ENCODE data around the gene TMEM44. TPM values are rescaled to one million over a fixed set of nuclear protein-coding genes. Genes with fewer than 3 reads are reported as not detected.

Gene TMEM44
- polyA plus RNA-seq, 1 donor (not counting 4 experiments of a cell fraction or from before 2014, with no cell fraction given), result 13.3 TPM

- peak overlapping the region; percentile 92 for H2AFZ ChIP-seq (ENCODE audit: control insufficient read depth, low read length)
- peaks cover 0 to 1% of the 10 kb centered on the region in 2 experiments for H3K36me3 ChIP-seq (ENCODE audit: control insufficient read depth in 2 of 2, extremely low read depth in 1 of 2, insufficient read depth in 2 of 2, low read length in 2 of 2)
These were observed 38.3 kb upstream of the TMEM44 start for GRCh38 chr3:194671511-194671899.

GRCh38 chr3:194667363-194667762, 34.1 kb upstream of the TMEM44 start:
- DNase-seq (ENCODE audit: low read depth, low spot score) (no peak), FAIRE-seq (no peak)
- peaks cover 7% of the 10 kb centered on the region for H3K4me1 ChIP-seq (ENCODE audit: control insufficient read depth, extremely low read depth, insufficient read depth, low read length)
- no peaks in the 10 kb centered on the region for H4K20me1 ChIP-seq (ENCODE audit: control insufficient read depth, extremely low read depth, insufficient read depth, low read length)
- peaks cover 2% of the 10 kb centered on the region for H3K9me1 ChIP-seq (ENCODE audit: control insufficient read depth, extremely low read depth, insufficient read depth, low read length)
- peaks cover 5 to 18% of the 10 kb centered on the region in 2 experiments for H3K36me3 ChIP-seq (ENCODE audit: control insufficient read depth in 2 of 2, extremely low read depth in 1 of 2, insufficient read depth in 2 of 2, low read length in 2 of 2)
- TF ChIP-seq EZH2 (IDR thresholded peaks at IDR 0.05; ENCODE audit: low read length), result no peak
- TF ChIP-seq CTCF (optimal IDR thresholded peaks at IDR 0.05 in 1 of 3, IDR thresholded peaks at IDR 0.05 in 1 of 3, conservative IDR thresholded peaks at IDR 0.05 in 1 of 3; ENCODE audit: extremely low read depth in 1 of 3, insufficient read depth in 2 of 3, low read length in 3 of 3), result no peak
- dilution Hi-C loops (cut with MboI; ENCODE audit: extremely low pct_ligation_motif_present, low sequenced_read_pairs), result no loop called here
- no peak overlapping the region for H3K4me2 ChIP-seq (ENCODE audit: control insufficient read depth, extremely low read depth, insufficient read depth, low read depth, low read length)
- H3K27ac ChIP-seq (ENCODE audit: control insufficient read depth, insufficient read depth, low read length), result no peak overlapping the region
- H3K4me3 ChIP-seq (ENCODE audit: control insufficient read depth in 2 of 3, extremely low read depth in 1 of 3, insufficient read depth in 2 of 3, low read depth in 1 of 3, low read length in 3 of 3), result no peak overlapping the region
- no peaks in the 10 kb centered on the region for H3K27me3 ChIP-seq (ENCODE audit: control insufficient read depth, extremely low read depth, insufficient read depth, low read length)
- no peak overlapping the region for H3K9ac ChIP-seq (ENCODE audit: control insufficient read depth, extremely low read depth, insufficient read depth, low read length)
- H3K79me2 ChIP-seq (ENCODE audit: control insufficient read depth, insufficient read depth, low read length), result peaks cover 44% of the 10 kb centered on the region
- no peaks in the 10 kb centered on the region for H3K9me3 ChIP-seq (ENCODE audit: control insufficient read depth, low read depth, low read length)
- H2AFZ ChIP-seq (ENCODE audit: control insufficient read depth, low read length), result no peak overlapping the region

More at GRCh38 chr3:194671511-194671899, 38.3 kb upstream of the TMEM44 start:
- FAIRE-seq, result no peak
- no peak for DNase-seq (ENCODE audit: low read depth, low spot score)
- H3K27me3 ChIP-seq (ENCODE audit: control insufficient read depth, extremely low read depth, insufficient read depth, low read length), result peaks cover 9% of the 10 kb centered on the region
- peaks cover 44% of the 10 kb centered on the region for H3K79me2 ChIP-seq (ENCODE audit: control insufficient read depth, insufficient read depth, low read length)
- peaks cover 7% of the 10 kb centered on the region for H3K4me1 ChIP-seq (ENCODE audit: control insufficient read depth, extremely low read depth, insufficient read depth, low read length)
- TF ChIP-seq CTCF (optimal IDR thresholded peaks at IDR 0.05 in 1 of 3, IDR thresholded peaks at IDR 0.05 in 1 of 3, conservative IDR thresholded peaks at IDR 0.05 in 1 of 3; ENCODE audit: extremely low read depth in 1 of 3, insufficient read depth in 2 of 3, low read length in 3 of 3), result peak in 2 of 3 experiments; percentile 40 to 63
- TF ChIP-seq EZH2 (IDR thresholded peaks at IDR 0.05; ENCODE audit: low read length), result no peak
- dilution Hi-C loops (cut with MboI; ENCODE audit: extremely low pct_ligation_motif_present, low sequenced_read_pairs), result no loop called here
- H3K9me3 ChIP-seq (ENCODE audit: control insufficient read depth, low read depth, low read length), result no peaks in the 10 kb centered on the region
- H3K9me1 ChIP-seq (ENCODE audit: control insufficient read depth, extremely low read depth, insufficient read depth, low read length), result peaks cover 2% of the 10 kb centered on the region
- H3K9ac ChIP-seq (ENCODE audit: control insufficient read depth, extremely low read depth, insufficient read depth, low read length), result peak overlapping the region; percentile 95
- H4K20me1 ChIP-seq (ENCODE audit: control insufficient read depth, extremely low read depth, insufficient read depth, low read length), result no peaks in the 10 kb centered on the region
- peak overlapping the region; percentile 82 for H3K4me2 ChIP-seq (ENCODE audit: control insufficient read depth, extremely low read depth, insufficient read depth, low read depth, low read length)
- H3K27ac ChIP-seq (ENCODE audit: control insufficient read depth, insufficient read depth, low read length), result peak overlapping the region; percentile 99
- H3K4me3 ChIP-seq (ENCODE audit: control insufficient read depth in 2 of 3, extremely low read depth in 1 of 3, insufficient read depth in 2 of 3, low read depth in 1 of 3, low read length in 3 of 3), result peak overlapping the region; percentile 75 to 97 (median 97)
